HFFc6 (cell line): ENCODE results near the gene SMAD3. TPM values are rescaled to one million over a fixed set of nuclear protein-coding genes. Genes with fewer than 3 reads are reported as not detected.
A peak's percentile ranks its signal among the peaks of the same experiment; 100 is the strongest.

ENCODE experiments used
- DNase-seq: peaks from one replicate; pipeline ENCODE4 v3.0.0-alpha.2; 2018
- H3K27ac Mint-ChIP-seq: 2 replicates; pipeline ENCODE4 v1.8.0; 2020; ENCODE audit warnings: mild to moderate bottlenecking, mixed read lengths
- H3K27me3 Mint-ChIP-seq: 2 replicates; pipeline ENCODE4 v1.8.0; 2021; ENCODE audit warnings: mild to moderate bottlenecking, moderate library complexity, mixed read lengths; ENCODE audit not compliant: insufficient read depth
- H3K36me3 Mint-ChIP-seq: 2 replicates; pipeline ENCODE4 v1.8.0; 2021; ENCODE audit warnings: low read depth, mixed read lengths
- H3K4me1 Mint-ChIP-seq: 2 replicates; pipeline ENCODE4 v1.8.0; 2020; ENCODE audit warnings: low read depth, mixed read lengths
- H3K4me3 Mint-ChIP-seq: 2 replicates; pipeline ENCODE4 v1.8.0; 2020; ENCODE audit warnings: mild to moderate bottlenecking, moderate library complexity, mixed read lengths
- H3K9me3 Mint-ChIP-seq: 2 replicates; pipeline ENCODE4 v1.8.0; 2020; ENCODE audit warnings: mild to moderate bottlenecking, mixed read lengths
- CTCF ChIP-seq: fragments of 200-600 bp; sonication (generic); IDR thresholded peaks from 2 replicates; pipeline ENCODE4 v1.5.0; 2021; ENCODE audit warnings: antibody characterized with exemption, mild to moderate bottlenecking
- total RNA-seq, 6 experiments: library from RNA; stranded (reverse); fragmentation: NEBNext Ultra II Directional; extraction: Animal tissue kit (Norgen Biotek cat#: 25700); gene quantifications; 2 replicates in 1 of 6; 3 replicates in 5 of 6; pipeline ENCODE4 v1.2.3, GENCODE V29; 2021

The SMAD3 gene
- total RNA-seq, 6 experiments from 2014 or later: 54.3 to 132 (median 118) TPM

GRCh38 chr15:67076147-67076843 lies 10.9 kb downstream of the SMAD3 start:
- no peaks in the 10 kb centered on the region for H3K9me3 Mint-ChIP-seq
- peak overlapping the region; percentile 86 for H3K27ac Mint-ChIP-seq
- H3K4me3 Mint-ChIP-seq: peak overlapping the region; percentile 77
- no peak for TF ChIP-seq CTCF
- H3K4me1 Mint-ChIP-seq: peaks cover 91% of the 10 kb centered on the region
- H3K27me3 Mint-ChIP-seq: peaks cover 15% of the 10 kb centered on the region; the same call in 1 of the 2 replicates
- DNase-seq: peak; percentile 64
- H3K36me3 Mint-ChIP-seq: peaks cover 77% of the 10 kb centered on the region

- H3K27ac Mint-ChIP-seq: peak overlapping the region; percentile 38
- peaks cover 15% of the 10 kb centered on the region; the same call in 1 of the 2 replicates for H3K27me3 Mint-ChIP-seq
- H3K4me3 Mint-ChIP-seq: peak overlapping the region; percentile 12; the same call in 1 of the 2 replicates
- DNase-seq: no peak
- peaks cover 79% of the 10 kb centered on the region for H3K36me3 Mint-ChIP-seq
- no peaks in the 10 kb centered on the region for H3K9me3 Mint-ChIP-seq
- peaks cover 97% of the 10 kb centered on the region for H3K4me1 Mint-ChIP-seq
- TF ChIP-seq CTCF: no peak
Observed at GRCh38 chr15:67077641-67078215, 12.3 kb downstream of the SMAD3 start.

GRCh38 chr15:67079361-67079760 lies 14.0 kb downstream of the SMAD3 start:
- H3K27me3 Mint-ChIP-seq: peaks cover 15% of the 10 kb centered on the region; the same call in 1 of the 2 replicates
- H3K9me3 Mint-ChIP-seq: no peaks in the 10 kb centered on the region
- peaks cover 99% of the 10 kb centered on the region for H3K4me1 Mint-ChIP-seq
- DNase-seq: no peak
- H3K36me3 Mint-ChIP-seq: peaks cover 81% of the 10 kb centered on the region
- H3K4me3 Mint-ChIP-seq: peak overlapping the region; percentile 75
- H3K27ac Mint-ChIP-seq: peak overlapping the region; percentile 95; the same call in 1 of the 2 replicates
- no peak for TF ChIP-seq CTCF

GRCh38 chr15:67080118-67080899 lies 14.9 kb downstream of the SMAD3 start:
- peaks cover 82% of the 10 kb centered on the region for H3K36me3 Mint-ChIP-seq
- DNase-seq: peak; percentile 79
- TF ChIP-seq CTCF: no peak
- peak overlapping the region; percentile 75 for H3K4me3 Mint-ChIP-seq
- peak overlapping the region; percentile 95 for H3K27ac Mint-ChIP-seq
- no peaks in the 10 kb centered on the region for H3K9me3 Mint-ChIP-seq
- H3K27me3 Mint-ChIP-seq: peaks cover 15% of the 10 kb centered on the region; the same call in 1 of the 2 replicates
- H3K4me1 Mint-ChIP-seq: peaks cover 99% of the 10 kb centered on the region

GRCh38 chr15:67080900-67081431 lies 15.6 kb downstream of the SMAD3 start:
- Mint-ChIP-seq H3K27me3 (peaks cover 11% of the 10 kb centered on the region; the same call in 1 of the 2 replicates), H3K4me1 (peaks cover 99% of the 10 kb centered on the region), H3K9me3 (no peaks in the 10 kb centered on the region), H3K36me3 (peaks cover 82% of the 10 kb centered on the region), H3K27ac (peak overlapping the region; percentile 95), H3K4me3 (peak overlapping the region; percentile 75)
- TF ChIP-seq CTCF: peak; percentile 66
- peak; percentile 81 for DNase-seq
